ENCODE results near the gene BRSK2.
A peak's percentile ranks its signal among the peaks of the same experiment; 100 is the strongest.

BRSK2 gene

DNA sequence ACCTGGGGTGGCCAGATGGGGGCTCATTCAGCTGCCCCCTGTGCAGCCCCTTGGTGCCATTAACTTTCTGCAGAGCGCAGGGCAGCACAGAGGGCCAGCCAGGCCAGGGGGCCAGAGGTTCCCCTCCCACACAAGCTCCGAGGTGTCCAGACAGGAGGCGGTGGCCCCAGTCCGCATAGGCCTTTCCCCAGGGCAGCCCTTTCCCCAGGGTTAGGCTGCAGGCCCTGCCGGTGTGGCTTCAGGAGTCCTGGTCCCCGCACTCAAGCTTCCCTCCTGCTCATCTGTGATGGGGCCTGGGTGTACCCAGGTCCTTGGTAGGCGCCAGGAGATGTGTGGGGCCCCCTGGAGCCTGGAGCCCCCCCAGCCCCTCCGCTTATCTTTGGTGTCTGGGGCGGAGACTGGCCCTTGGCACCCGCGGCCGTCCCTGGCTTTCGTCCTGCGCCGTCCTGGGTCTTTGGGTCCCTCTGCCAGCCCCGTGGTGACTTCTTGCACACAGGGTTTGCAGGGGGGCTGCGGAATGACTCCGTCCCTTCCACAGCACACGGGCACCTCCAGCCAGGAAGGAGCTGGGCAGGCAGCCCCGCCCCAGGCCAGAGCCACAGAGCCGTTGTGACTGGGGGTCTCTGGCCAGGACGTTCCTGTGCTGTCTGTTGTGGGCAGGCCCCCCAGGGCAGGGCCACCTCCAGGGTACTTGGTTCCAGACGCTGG, 8.9 kb downstream of the BRSK2 start:
- H3K9me3 ChIP-seq (ENCODE audit: insufficient read depth, low read length): no peaks in the 10 kb centered on the region
- no peak for DNase-seq (ENCODE audit: low read depth, low spot score)
- H3K9ac ChIP-seq (ENCODE audit: insufficient read length, low read depth): no peak overlapping the region
- peaks cover 4% of the 10 kb centered on the region for H3K27me3 ChIP-seq (ENCODE audit: insufficient read depth, insufficient read length)
- TF ChIP-seq SUZ12 (IDR thresholded peaks at IDR 0.05; ENCODE audit: extremely low read depth, insufficient read depth, insufficient read length): no peak
- no peaks in the 10 kb centered on the region for H3K36me3 ChIP-seq (ENCODE audit: insufficient read depth, insufficient read length, low read length)
- H3K4me1 ChIP-seq (ENCODE audit: insufficient read depth, insufficient read length): peaks cover 17% of the 10 kb centered on the region
- no peak overlapping the region for H3K4me3 ChIP-seq (ENCODE audit: insufficient read length, low read depth)

DNA sequence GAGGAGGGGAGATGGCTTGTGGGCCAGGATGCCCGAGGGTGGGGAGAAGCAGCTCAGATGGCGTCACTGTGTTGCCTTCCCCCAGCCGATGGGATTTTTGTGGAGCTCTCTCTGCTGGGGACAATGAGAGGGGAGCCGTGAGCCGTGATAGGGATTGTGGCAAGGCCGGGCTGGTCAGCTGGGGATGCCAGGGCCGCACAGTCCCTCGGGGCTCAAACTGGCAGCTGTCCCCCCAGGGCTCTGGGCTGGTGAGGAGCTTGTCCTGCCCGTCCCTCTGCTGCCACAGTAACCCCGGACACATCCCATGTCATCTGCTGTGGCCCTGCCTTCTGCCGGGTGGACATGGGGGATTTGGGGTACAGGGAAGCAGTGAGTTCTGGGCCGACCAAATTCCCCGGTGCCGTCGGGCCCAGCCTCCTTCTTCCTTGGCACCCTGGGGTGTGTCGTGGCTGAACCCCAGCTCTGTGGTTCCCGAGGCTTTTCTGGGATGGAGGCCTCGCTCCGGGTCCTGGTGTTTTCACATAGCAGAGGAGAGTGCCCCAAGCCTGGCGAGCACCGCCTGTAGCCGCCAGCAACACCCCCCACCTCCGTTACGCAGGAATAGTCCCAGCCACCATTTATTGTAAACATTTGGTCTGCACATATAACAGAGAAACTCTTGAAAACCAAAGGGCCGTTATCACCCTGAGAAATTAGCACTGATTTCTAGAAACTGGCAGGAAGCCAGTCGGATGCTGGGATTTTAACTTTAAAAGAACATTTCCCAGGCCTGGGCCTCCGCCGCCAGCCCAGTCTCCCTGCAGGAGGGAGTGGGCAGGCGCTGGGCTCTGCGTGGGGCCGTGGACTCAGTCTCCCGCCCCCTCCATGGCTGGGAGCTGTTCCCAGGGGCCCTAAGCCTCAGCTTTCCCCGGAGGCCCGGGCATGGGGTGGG, 9.9 kb downstream of the BRSK2 start:
- H3K27me3 ChIP-seq (ENCODE audit: insufficient read depth, insufficient read length): peaks cover 4% of the 10 kb centered on the region
- H3K9me3 ChIP-seq (ENCODE audit: insufficient read depth, low read length): no peaks in the 10 kb centered on the region
- no peak overlapping the region for H3K4me3 ChIP-seq (ENCODE audit: insufficient read length, low read depth)
- peaks cover 21% of the 10 kb centered on the region for H3K4me1 ChIP-seq (ENCODE audit: insufficient read depth, insufficient read length)
- H3K9ac ChIP-seq (ENCODE audit: insufficient read length, low read depth): peak overlapping the region; percentile 18
- H3K36me3 ChIP-seq (ENCODE audit: insufficient read depth, insufficient read length, low read length): no peaks in the 10 kb centered on the region
- TF ChIP-seq ZNF274 (IDR thresholded peaks at IDR 0.05; ENCODE audit: low read depth, low read length) (no peak), SUZ12 (IDR thresholded peaks at IDR 0.05; ENCODE audit: extremely low read depth, insufficient read depth, insufficient read length) (no peak), YY1 (IDR thresholded peaks at IDR 0.05; ENCODE audit: insufficient read depth, insufficient read length) (no peak)
- DNase-seq (ENCODE audit: low read depth, low spot score): no peak

DNA sequence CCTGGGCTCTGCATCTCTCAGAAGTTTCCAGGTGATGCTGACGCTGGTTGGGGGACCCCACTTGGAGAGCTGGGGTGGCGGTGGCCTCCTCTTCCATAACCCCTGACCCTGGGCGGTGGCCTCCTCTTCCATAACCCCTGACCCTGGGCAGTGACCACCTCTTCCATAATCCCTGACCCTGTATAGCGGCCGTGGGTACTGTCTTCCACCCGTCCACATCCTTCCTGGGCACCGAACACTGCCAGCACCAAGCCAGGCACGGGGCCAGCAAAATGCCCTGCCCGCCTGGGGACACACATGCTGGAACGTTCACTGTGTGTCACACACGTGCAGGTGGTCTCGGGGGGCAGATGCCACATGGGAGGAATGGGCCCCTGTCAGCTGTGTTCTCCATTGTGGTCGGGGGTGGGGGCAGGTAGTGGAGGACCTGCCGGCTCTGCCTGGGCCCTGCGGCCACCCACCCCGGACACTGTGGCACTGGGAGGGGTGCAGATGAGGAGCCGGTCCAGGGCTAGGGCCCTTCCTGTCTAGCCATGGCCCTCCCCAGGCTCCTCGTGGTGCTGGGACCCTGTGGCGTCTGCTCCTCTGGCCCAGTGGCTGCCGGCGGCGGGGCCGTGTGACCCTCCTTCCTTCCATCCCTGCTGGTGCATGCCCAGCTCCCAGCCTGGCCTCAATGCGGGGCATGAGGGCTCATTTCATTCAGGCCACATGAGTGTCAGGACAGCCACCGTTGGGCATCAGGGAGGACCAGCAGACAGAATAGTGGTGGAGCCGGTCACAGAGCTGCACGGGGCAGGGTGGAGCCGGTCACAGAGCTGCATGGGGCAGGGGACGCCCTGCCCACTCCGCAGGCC, 10.8 kb downstream of the BRSK2 start:
- Histone ChIP-seq H3K9ac (ENCODE audit: insufficient read length, low read depth) (no peak overlapping the region), H3K4me3 (ENCODE audit: insufficient read length, low read depth) (no peak overlapping the region), H3K4me1 (ENCODE audit: insufficient read depth, insufficient read length) (peaks cover 22% of the 10 kb centered on the region), H3K27me3 (ENCODE audit: insufficient read depth, insufficient read length) (peaks cover 4% of the 10 kb centered on the region), H3K36me3 (ENCODE audit: insufficient read depth, insufficient read length, low read length) (no peaks in the 10 kb centered on the region), H3K9me3 (ENCODE audit: insufficient read depth, low read length) (no peaks in the 10 kb centered on the region)
- DNase-seq (ENCODE audit: low read depth, low spot score): no peak
- TF ChIP-seq ZNF274 (IDR thresholded peaks at IDR 0.05; ENCODE audit: low read depth, low read length): no peak
- TF ChIP-seq SUZ12 (IDR thresholded peaks at IDR 0.05; ENCODE audit: extremely low read depth, insufficient read depth, insufficient read length): no peak
- TF ChIP-seq YY1 (IDR thresholded peaks at IDR 0.05; ENCODE audit: insufficient read depth, insufficient read length): no peak

GRCh38 chr11:1401171-1401445, 11.4 kb downstream of the BRSK2 start:
- DNase-seq (ENCODE audit: low read depth, low spot score): no peak
- Histone ChIP-seq H3K9ac (ENCODE audit: insufficient read length, low read depth) (no peak overlapping the region), H3K4me1 (ENCODE audit: insufficient read depth, insufficient read length) (peaks cover 22% of the 10 kb centered on the region), H3K9me3 (ENCODE audit: insufficient read depth, low read length) (no peaks in the 10 kb centered on the region), H3K4me3 (ENCODE audit: insufficient read length, low read depth) (no peak overlapping the region), H3K36me3 (ENCODE audit: insufficient read depth, insufficient read length, low read length) (no peaks in the 10 kb centered on the region), H3K27me3 (ENCODE audit: insufficient read depth, insufficient read length) (peaks cover 4% of the 10 kb centered on the region)
- TF ChIP-seq YY1 (IDR thresholded peaks at IDR 0.05; ENCODE audit: insufficient read depth, insufficient read length) (no peak), SUZ12 (IDR thresholded peaks at IDR 0.05; ENCODE audit: extremely low read depth, insufficient read depth, insufficient read length) (no peak), ZNF274 (IDR thresholded peaks at IDR 0.05; ENCODE audit: low read depth, low read length) (no peak)

DNA sequence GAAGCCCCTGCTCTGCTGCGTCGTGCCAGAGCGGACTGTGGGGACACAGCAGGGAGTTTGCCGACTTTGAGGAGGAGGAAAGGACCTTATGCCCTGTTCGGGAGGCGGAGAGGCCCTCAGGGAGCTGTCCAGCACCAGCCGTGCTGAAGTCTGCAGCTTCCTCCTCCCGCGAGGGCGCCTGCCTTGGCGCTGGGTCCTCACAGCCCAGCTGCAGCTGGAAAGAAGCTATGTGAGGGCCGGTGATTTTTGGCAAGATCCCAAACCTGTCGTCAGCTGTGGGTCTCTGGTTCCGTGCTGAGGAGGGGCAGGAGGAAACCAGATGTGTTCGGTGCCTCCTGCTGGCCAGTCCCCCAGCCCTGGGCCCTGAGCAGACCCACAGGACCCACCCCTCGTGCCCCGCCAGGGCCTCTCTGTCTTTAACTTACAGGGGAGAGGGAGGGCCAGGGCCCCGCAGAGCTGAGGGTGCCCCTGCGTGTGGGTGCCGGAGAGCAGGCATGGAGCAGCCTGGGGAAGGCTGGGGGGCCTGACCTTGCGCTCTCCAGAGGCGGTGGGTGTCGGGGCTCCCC, 12.0 kb downstream of the BRSK2 start:
- Histone ChIP-seq H3K9me3 (ENCODE audit: insufficient read depth, low read length) (no peaks in the 10 kb centered on the region), H3K4me3 (ENCODE audit: insufficient read length, low read depth) (no peak overlapping the region), H3K36me3 (ENCODE audit: insufficient read depth, insufficient read length, low read length) (no peaks in the 10 kb centered on the region), H3K4me1 (ENCODE audit: insufficient read depth, insufficient read length) (peaks cover 22% of the 10 kb centered on the region), H3K27me3 (ENCODE audit: insufficient read depth, insufficient read length) (peaks cover 4% of the 10 kb centered on the region), H3K9ac (ENCODE audit: insufficient read length, low read depth) (no peak overlapping the region)
- DNase-seq (ENCODE audit: low read depth, low spot score): no peak
- TF ChIP-seq ZNF274 (IDR thresholded peaks at IDR 0.05; ENCODE audit: low read depth, low read length): no peak

- TF ChIP-seq SUZ12 (IDR thresholded peaks at IDR 0.05; ENCODE audit: extremely low read depth, insufficient read depth, insufficient read length) (no peak), YY1 (IDR thresholded peaks at IDR 0.05; ENCODE audit: insufficient read depth, insufficient read length) (no peak), ZNF274 (IDR thresholded peaks at IDR 0.05; ENCODE audit: low read depth, low read length) (no peak)
- peaks cover 4% of the 10 kb centered on the region for H3K27me3 ChIP-seq (ENCODE audit: insufficient read depth, insufficient read length)
- no peak overlapping the region for H3K4me3 ChIP-seq (ENCODE audit: insufficient read length, low read depth)
- no peaks in the 10 kb centered on the region for H3K9me3 ChIP-seq (ENCODE audit: insufficient read depth, low read length)
- no peak overlapping the region for H3K9ac ChIP-seq (ENCODE audit: insufficient read length, low read depth)
- H3K36me3 ChIP-seq (ENCODE audit: insufficient read depth, insufficient read length, low read length): no peaks in the 10 kb centered on the region
- peaks cover 20% of the 10 kb centered on the region for H3K4me1 ChIP-seq (ENCODE audit: insufficient read depth, insufficient read length)
- DNase-seq (ENCODE audit: low read depth, low spot score): no peak
Observed at GRCh38 chr11:1402355-1403077, 12.8 kb downstream of the BRSK2 start.
